ENCODE results near the gene TNFRSF1A. TPM values are rescaled to one million over a fixed set of nuclear protein-coding genes. Genes with fewer than 3 reads are reported as not detected.

TNFRSF1A gene
- total and polyA plus RNA-seq, 2 of the 13 experiments (the other 11 are each of a cell fraction or from before 2014, with no cell fraction given) = 41.5 to 61.2 TPM

- peak; percentile 79; the same call in 1 of the 2 replicates for TF ChIP-seq ARID4A (CRISPR knock-in tag; IDR thresholded peaks at IDR 0.05; ENCODE audit: borderline replicate concordance)
- no peak for TF ChIP-seq ZZZ3 (CRISPR knock-in tag; IDR thresholded peaks at IDR 0.05; ENCODE audit: borderline replicate concordance)
- TF ChIP-seq CENPT (CRISPR knock-in tag; IDR thresholded peaks at IDR 0.05; ENCODE audit: low read depth) = no peak
- TF ChIP-seq ZNF777 (CRISPR knock-in tag; IDR thresholded peaks at IDR 0.05) = peak; percentile 81
- no peak for TF ChIP-seq HNRNPUL1 (IDR thresholded peaks at IDR 0.05; ENCODE audit: low read depth, low read length)
- TF ChIP-seq ZSCAN30 (CRISPR knock-in tag; IDR thresholded peaks at IDR 0.05) = no peak
- no peak for TF ChIP-seq RAD51 (IDR thresholded peaks at IDR 0.05; ENCODE audit: borderline replicate concordance)
- TF ChIP-seq ZNF263 (CRISPR knock-in tag; IDR thresholded peaks at IDR 0.05) = peak; percentile 55; the same call in 1 of the 2 replicates
- TF ChIP-seq ZNF773 (CRISPR knock-in tag; IDR thresholded peaks at IDR 0.05; ENCODE audit: borderline replicate concordance) = peak; percentile 53; the same call in 1 of the 2 replicates
- no peak for TF ChIP-seq ZNF841 (CRISPR knock-in tag; IDR thresholded peaks at IDR 0.05; ENCODE audit: borderline replicate concordance)
- peak; percentile 31; the same call in 1 of the 2 replicates for TF ChIP-seq ZNF451 (CRISPR knock-in tag; IDR thresholded peaks at IDR 0.05)
- peak; percentile 86 for TF ChIP-seq NR2F6 (IDR thresholded peaks at IDR 0.05)
- peak; percentile 74 for TF ChIP-seq NR2F6 (CRISPR knock-in tag; IDR thresholded peaks at IDR 0.05)
- TF ChIP-seq ZNF547 (CRISPR knock-in tag; IDR thresholded peaks at IDR 0.05) = peak; percentile 90
- TF ChIP-seq EZH2 (conservative IDR thresholded peaks at IDR 0.05; ENCODE audit: low read depth, low read length) = no peak
- TF ChIP-seq ZNF577 (CRISPR knock-in tag; IDR thresholded peaks at IDR 0.05; ENCODE audit: borderline replicate concordance, low read depth) = no peak
- TF ChIP-seq HBP1 (CRISPR knock-in tag; IDR thresholded peaks at IDR 0.05; ENCODE audit: low read depth) = no peak
- no peak; the same call in 1 of the 2 replicates for TF ChIP-seq ZNF83 (CRISPR knock-in tag; IDR thresholded peaks at IDR 0.05; ENCODE audit: borderline replicate concordance)
- TF ChIP-seq BCLAF1 (IDR thresholded peaks at IDR 0.05) = no peak
- no peak for TF ChIP-seq ZNF660 (CRISPR knock-in tag; IDR thresholded peaks at IDR 0.05; ENCODE audit: borderline replicate concordance, low read depth)
- peak; percentile 26 for TF ChIP-seq PHF5A (CRISPR knock-in tag; IDR thresholded peaks at IDR 0.05; ENCODE audit: low read depth, unreplicated experiment)
- peak; percentile 76; the same call in 1 of the 2 replicates for TF ChIP-seq ZBTB3 (CRISPR knock-in tag; IDR thresholded peaks at IDR 0.05; ENCODE audit: borderline replicate concordance, low read depth)
- TF ChIP-seq JDP2 (CRISPR knock-in tag; IDR thresholded peaks at IDR 0.05; ENCODE audit: borderline replicate concordance) = no peak
Measured at GRCh38 chr12:6363330-6364043, 21.6 kb upstream of the TNFRSF1A start (continued).
